A549 treated with CpdA at 1 μM for 4 hours (cell line): ENCODE measurements around the gene NEUROD1. TPM values are rescaled to one million over a fixed set of nuclear protein-coding genes. Genes with fewer than 3 reads are reported as not detected.

Source experiments
- total RNA-seq: library from RNA; stranded (reverse); fragments of 200-300 nt; extraction: Qiagen RNA extraction; gene quantifications from 5 replicates; pipeline ENCODE4 v1.2.3, GENCODE V29; 2022; ENCODE audit warnings: low read depth

Gene NEUROD1
- not detected in 5 replicates for total RNA-seq

DNA sequence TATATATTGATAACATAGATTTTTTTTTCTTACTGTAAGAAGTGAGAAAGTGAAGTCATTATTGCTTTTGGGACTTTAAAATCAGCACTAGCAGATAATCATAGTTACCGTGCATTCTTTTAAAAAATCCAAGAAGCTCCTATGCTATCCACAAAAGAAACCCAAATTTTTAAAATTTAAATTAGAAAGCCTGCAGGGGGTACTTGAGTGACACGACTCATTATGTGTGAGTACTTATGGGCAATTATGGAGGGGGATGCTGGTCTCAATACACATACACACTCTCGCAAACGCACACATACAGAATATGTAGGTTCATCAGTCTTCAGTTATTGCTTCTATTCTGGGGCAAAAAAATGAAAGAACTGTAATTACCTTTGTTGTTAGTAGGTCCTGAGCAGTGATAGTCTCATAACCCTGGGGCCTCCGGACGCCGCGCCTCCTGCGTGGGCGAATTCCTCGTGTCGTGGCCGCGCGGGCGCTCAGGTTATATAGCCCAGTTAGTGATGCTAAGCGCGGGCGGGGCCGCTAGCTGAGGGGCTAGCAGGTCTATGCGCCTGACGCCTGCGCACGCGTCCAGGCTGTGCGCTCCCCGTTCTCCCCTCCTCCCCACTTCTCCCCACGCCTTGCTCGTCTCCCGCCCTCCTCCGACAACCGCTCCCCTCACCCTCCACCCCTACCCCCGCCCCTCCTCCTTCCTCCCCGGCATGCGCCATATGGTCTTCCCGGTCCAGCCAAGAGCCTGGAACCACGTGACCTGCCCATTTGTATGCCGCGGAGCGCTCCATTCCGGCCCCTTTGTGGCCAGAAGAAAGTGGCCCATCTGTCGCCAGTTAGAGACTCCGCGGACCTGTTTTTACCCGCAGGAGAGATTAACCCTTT, at the start of gene NEUROD1:
TSS of gene NEUROD1 (minus strand) at position 463 of the 882 bp plus-strand sequence. CDS start 1,657 bp downstream, outside the sequence.

GRCh38 chr2:181656450-181657291, 23.6 kb downstream of the NEUROD1 start, which contains the start of gene CERKL:
Gene CERKL (minus strand): TSS chr2:181657105. CDS start chr2:181657006, 99 bp downstream.

Other genes with a start within 250 kb of the NEUROD1 start
- gene ITGA4, start 223.1 kb downstream of the NEUROD1 start, total RNA-seq = 1.1 to 2.3 TPM (median 1.9 TPM) in 5 replicates
- 0.16 to 0.47 TPM (median 0.21 TPM) in 5 replicates for gene CERKL, start 23.4 kb downstream of the NEUROD1 start, total RNA-seq
- gene ITPRID2, start 211.2 kb upstream of the NEUROD1 start, total RNA-seq = 56.8 to 88.7 TPM (median 67.7 TPM) in 5 replicates